HFF-Myc (cell line): ENCODE data around the gene TFEB.

Experiments used
- DNase-seq: peaks from one replicate; pipeline ENCODE4 v3.0.0-alpha.2; 2011; ENCODE audit warnings: low read depth; ENCODE audit errors: extremely low read depth
- H3K4me3 ChIP-seq: replicated peaks from 2 replicates; pipeline ENCODE4 v1.5.1; 2011; ENCODE audit warnings: low read depth, mild to moderate bottlenecking, control low read depth, low read length
- TF ChIP-seq, protein P1 (sequence below): IDR thresholded peaks from 2 replicates; pipeline ENCODE4 v1.5.1; 2012; ENCODE audit warnings: mild to moderate bottlenecking, low read depth, low read length, control low read depth; ENCODE audit errors: missing control alignments

TFEB gene

DNA sequence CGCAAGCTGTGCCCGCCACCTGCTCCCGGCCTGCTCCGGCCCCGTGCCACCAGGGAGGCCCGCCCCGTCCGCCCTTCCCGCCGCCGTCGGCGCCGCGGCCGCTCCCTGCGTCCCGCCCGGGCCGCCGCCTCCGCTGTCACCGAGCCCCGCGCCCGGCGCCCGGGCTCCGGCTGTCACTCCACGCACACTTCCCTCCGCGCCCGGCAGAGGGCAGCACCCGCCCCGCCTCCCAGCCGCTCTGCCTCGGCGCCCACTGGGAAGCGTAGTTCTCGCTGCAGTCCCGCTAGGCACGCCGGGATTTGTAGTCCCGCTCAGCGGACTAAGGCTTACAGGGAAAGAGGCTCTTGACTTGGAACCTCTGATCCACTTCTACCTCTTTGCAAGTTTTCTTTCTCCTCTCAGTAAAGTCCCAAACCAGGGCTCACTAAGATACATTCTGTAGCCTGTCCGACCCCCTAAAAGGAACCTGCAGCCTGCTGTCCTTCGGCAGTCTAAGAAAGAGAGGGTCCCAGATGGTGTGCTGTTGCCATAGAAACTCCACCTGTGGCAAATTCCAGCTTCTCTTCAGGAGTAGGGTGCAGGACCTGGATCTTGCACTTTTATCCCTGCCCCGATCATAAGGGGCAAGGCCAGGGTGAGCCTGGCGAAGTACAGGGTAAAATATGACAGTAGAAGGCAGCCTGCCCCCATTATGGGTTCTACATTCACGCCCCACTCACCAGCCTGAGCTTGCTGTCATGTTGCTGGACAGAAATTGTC lies at the start of gene TFEB:
Gene TFEB (minus strand): TSS at position 182 of the 759 bp plus-strand sequence. CDS start 44,395 bp downstream, outside the sequence.
- DNase-seq = peak; percentile 55

DNA sequence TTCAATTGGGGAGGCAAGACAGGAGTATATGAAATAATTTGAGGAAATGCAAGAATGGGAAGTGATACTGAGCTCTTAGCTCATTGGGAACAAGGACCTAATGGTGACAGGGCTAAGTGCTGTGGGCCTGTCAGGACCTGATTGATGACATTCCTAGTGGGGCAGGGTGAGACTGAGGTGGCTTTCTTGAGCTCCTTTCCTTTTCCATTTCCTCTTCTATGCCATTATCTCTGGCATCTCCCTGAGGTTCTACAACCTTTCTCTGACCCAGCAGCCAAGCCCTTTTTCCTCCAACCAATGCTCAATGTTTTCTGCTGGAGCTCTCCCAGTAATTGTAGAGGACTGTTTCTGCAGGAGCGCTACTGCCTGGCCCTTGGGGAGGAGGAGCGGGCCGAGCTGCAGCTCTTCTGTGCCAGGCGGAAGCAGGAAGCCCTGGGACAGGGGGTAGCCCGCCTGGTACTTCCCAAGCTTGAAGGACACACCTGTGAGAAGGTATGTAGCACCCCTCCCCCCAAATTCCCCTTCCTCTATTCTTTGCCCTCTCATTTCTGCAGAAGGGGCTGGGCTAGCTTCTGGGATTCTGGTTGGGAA lies 49.3 kb upstream of the TFEB start:
- DNase-seq = no peak
- TF ChIP-seq, protein P1, sequence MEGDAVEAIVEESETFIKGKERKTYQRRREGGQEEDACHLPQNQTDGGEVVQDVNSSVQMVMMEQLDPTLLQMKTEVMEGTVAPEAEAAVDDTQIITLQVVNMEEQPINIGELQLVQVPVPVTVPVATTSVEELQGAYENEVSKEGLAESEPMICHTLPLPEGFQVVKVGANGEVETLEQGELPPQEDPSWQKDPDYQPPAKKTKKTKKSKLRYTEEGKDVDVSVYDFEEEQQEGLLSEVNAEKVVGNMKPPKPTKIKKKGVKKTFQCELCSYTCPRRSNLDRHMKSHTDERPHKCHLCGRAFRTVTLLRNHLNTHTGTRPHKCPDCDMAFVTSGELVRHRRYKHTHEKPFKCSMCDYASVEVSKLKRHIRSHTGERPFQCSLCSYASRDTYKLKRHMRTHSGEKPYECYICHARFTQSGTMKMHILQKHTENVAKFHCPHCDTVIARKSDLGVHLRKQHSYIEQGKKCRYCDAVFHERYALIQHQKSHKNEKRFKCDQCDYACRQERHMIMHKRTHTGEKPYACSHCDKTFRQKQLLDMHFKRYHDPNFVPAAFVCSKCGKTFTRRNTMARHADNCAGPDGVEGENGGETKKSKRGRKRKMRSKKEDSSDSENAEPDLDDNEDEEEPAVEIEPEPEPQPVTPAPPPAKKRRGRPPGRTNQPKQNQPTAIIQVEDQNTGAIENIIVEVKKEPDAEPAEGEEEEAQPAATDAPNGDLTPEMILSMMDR = no peak
- H3K4me3 ChIP-seq = no peak overlapping the region

More for the DNA sequence above, at the start of gene TFEB:
- H3K4me3 ChIP-seq = peak within 1 kb of the TSS; percentile 49
- TF ChIP-seq, protein P1 = peak; percentile 81

DNA sequence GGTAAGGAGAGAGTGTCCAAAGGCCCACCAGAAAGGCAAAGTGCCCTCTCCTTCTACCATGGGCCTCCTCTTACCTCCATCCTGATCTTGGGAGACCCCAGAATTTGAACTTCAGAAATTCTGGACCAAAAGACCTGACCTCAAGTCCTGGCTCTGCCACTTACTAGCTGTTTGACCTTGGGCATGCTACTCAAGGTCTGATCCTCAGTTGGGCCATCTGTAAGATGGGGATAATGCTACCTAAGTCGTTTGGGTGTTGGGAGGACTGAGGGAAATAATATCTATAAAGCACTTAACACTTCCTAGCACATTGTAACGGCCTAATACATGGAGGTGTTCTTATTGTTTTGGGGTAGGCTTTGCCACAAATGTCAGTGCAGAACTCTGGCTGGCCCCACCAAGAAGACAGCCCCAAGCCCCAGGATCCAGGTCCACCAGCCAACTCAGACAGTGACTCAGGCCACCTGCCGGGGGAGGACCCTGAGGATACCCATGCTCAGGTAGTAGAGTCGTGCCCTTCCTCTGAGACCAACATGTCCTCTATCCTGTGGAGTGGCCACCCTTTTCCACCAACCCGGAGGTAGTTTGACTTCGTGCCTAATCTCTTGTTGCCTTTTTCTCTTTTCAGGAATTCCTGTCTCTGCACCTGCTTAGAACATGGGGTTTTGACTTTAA lies 47.8 kb upstream of the TFEB start:
- no peak overlapping the region for H3K4me3 ChIP-seq
- DNase-seq = no peak

DNA sequence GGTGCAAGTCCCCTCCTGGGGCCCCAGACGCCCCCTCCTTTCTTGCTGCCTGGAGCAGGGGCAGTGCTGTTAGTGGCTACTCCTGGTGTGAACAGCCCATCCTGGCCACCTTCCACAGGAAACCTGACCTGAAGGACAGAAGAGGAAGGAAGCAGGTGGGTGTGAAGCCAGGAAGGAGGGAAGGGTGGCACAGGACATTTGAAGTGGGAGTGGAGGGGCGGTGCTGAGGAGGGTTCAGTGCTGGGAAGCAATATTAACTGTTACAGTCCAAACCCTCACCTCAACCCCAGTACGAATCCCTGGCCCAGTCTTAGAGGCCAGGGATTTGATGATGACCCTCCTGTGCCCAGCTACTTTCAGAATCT lies 45.9 kb upstream of the TFEB start:
- TF ChIP-seq, protein P1 = no peak
- no peak for DNase-seq
- H3K4me3 ChIP-seq = peak overlapping the region; percentile 57; the same call in 1 of the 2 replicates

More for the DNA sequence above, 47.8 kb upstream of the TFEB start:
- TF ChIP-seq, protein P1 = no peak

DNA sequence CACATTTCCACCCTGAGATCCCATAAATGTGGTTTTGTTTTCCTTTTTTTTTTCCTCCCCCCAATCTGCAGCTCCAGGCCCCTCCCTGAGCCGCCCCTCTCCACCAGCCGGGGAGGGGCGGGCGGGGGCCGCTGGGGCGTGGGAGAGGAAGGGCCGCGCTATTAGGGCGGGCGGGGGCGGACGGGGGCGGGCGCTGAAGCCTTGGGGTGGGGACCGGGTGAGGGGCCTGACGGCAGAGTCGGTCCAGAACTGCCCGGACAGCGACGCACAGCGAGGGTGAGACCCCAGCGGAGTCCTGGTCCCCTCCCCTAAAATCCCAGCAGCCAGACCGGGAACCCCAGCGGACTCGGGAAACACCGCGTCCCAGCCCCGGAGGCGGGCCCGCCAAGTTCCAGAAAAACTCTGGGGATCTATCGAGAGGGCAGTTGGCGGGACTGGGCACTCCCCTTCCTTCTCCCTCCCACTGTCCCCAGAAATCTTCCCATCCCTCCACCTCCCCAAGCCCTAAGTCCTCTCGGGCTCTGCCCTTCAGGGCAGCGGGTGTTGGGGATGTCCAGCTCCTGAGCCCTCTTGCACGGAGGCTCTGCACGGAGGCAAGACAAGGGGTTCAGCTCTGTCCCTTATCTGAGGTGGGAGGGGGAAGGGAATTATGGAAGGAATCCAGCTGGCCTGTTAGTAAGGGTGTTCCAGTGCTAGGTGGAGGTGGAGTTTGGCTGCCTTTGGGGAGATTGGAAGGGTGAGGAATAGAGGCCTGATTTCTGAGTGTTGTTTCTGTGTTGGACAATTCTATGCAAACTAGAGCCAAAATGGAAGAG lies 45.4 kb upstream of the TFEB start, which contains the start of gene PRICKLE4:
Gene PRICKLE4 (plus strand): TSS at position 232 of the 815 bp plus-strand sequence. CDS start 2,692 bp downstream, outside the sequence.
- TF ChIP-seq, protein P1 = no peak
- peak within 1 kb of the TSS; percentile 57 for H3K4me3 ChIP-seq
- DNase-seq = no peak

DNA sequence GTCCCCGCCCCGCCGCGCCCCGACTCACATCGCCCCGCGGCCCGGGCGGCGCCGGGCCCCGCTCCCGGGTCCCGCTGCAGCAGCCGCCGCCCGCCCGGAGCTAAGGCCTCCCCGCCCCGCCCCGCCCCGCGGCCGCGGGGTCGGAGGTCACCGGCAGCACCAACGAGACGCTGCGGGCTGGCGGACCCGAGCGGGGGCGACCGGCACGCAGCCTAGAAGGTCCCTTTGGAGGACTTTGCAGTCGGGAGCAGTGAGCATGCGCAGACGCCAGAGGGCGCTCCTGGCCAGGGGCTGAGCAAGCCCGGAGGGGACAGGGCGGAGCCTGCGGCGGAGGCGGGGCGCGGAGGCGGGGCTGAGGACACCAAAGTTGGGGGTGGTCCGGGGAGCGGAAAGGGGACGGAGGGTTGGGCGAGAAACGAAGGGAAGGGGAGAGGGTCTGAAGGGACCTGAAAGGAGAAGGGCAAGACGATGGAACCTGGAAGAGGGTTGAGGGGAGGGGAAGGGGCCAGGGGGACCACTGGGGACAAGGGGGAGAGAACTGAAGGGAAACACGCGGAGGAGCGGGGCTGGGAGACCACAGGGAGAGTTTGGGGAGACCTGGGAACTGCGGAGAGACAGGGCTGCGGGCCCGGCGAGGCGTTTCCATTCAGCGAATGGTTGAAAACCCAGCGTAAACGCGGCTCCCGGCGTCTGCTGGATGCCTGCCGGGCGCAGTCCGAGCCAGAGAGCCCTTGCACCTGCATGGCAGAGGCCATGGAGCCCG lies 44.6 kb upstream of the TFEB start, which contains the start of gene FRS3:
Gene FRS3 (minus strand): TSS at position 113 of the 763 bp plus-strand sequence. CDS start 2,913 bp downstream, outside the sequence.
- peak; percentile 75 for DNase-seq
- TF ChIP-seq, protein P1 = peak; percentile 90
- peak within 1 kb of the TSS; percentile 57 for H3K4me3 ChIP-seq
